ENCODE results near the gene HERPUD1. TPM values are rescaled to one million over a fixed set of nuclear protein-coding genes. Genes with fewer than 3 reads are reported as not detected.

HERPUD1 gene
- total and polyA plus RNA-seq, 9 of the 15 experiments (the other 6 are each of a cell fraction or from before 2014, with no cell fraction given) = 14.2 to 60.7 (median 37.4) TPM

DNA sequence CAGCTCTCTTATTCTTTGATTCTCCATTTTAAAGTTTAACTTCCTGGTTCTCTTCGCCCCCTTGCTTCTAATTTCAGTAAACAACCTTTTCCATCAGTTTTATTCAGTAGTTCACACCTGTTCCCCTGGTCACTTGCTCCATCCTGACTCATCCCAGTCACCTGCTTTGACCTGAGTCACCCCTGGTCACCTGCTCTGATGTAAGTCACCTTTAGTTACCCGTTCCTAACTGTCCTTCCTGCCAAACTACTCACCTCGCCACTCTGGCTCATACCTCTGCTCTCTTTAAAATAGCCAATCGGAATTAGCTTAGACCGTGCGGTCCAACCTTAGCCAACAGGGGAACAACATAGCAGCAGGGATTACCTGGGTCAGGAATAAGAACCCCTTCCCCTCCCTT lies 52.7 kb downstream of the HERPUD1 start:
- Histone ChIP-seq H3K4me1 (replicated peaks in 1 of 2; ENCODE audit: control insufficient read depth in 2 of 2, insufficient read depth in 2 of 2, low read length in 2 of 2) (peaks cover 0 to 7% of the 10 kb centered on the region in 2 experiments; a peak in 2 of 5 replicates), H3K9me3 (replicated peaks; ENCODE audit: control insufficient read depth, insufficient read depth, low read depth, low read length) (peaks cover 2% of the 10 kb centered on the region), H3K79me2 (ENCODE audit: control insufficient read depth, insufficient read depth, low read length) (no peaks in the 10 kb centered on the region), H3K9ac (ENCODE audit: insufficient read depth in 1 of 2, low read depth in 2 of 2, low read length in 2 of 2) (no peak overlapping the region), H2AFZ (ENCODE audit: low read depth, low read length) (no peak overlapping the region), H4K20me1 (replicated peaks; ENCODE audit: control insufficient read depth, insufficient read depth, low read length) (peaks cover 4% of the 10 kb centered on the region), H3K27ac (ENCODE audit: extremely low read depth, low read depth, low read length) (no peak overlapping the region), H3K4me3 (no peak overlapping the region), H3K9me1 (ENCODE audit: control insufficient read depth, insufficient read depth, low read length) (no peaks in the 10 kb centered on the region), H3K27me3 (ENCODE audit: control insufficient read depth in 2 of 2, insufficient read depth in 2 of 2, low read length in 2 of 2) (peaks cover 30 to 70% of the 10 kb centered on the region in 2 experiments; a peak in 4 of 5 replicates), H3K36me3 (ENCODE audit: control insufficient read depth, insufficient read depth, low read length) (no peaks in the 10 kb centered on the region), H3K4me2 (ENCODE audit: insufficient read depth, low read length) (no peak overlapping the region)
- ATAC-seq (no peak), FAIRE-seq (no peak), DNase-seq (ENCODE audit: extremely low read depth in 1 of 4, low spot score in 3 of 4) (no peak)
- TF ChIP-seq HMG20B (CRISPR knock-in tag; IDR thresholded peaks at IDR 0.05) = no peak
- BruUV-seq (replicated peaks) = no TSS peak
- POLR2A ChIA-PET = interaction anchor here (1.0 kb wide), 1 partner anchor 15 kb away, joined by 3 read pairs; no protein-coding TSS in a partner anchor
- WGBS (ENCODE audit: insufficient coverage, low coverage, missing lambda C conversion rate) = 3% methylated on average over 6 of the region's 6 CpGs
- intact Hi-C loops (cut with micrococcal nuclease) (no loop called here), in situ Hi-C loops (cut with MboI) (no loop called here)
- CTCF ChIA-PET (ENCODE audit: low intra/inter-chr PET ratio) = no interaction called here

DNA sequence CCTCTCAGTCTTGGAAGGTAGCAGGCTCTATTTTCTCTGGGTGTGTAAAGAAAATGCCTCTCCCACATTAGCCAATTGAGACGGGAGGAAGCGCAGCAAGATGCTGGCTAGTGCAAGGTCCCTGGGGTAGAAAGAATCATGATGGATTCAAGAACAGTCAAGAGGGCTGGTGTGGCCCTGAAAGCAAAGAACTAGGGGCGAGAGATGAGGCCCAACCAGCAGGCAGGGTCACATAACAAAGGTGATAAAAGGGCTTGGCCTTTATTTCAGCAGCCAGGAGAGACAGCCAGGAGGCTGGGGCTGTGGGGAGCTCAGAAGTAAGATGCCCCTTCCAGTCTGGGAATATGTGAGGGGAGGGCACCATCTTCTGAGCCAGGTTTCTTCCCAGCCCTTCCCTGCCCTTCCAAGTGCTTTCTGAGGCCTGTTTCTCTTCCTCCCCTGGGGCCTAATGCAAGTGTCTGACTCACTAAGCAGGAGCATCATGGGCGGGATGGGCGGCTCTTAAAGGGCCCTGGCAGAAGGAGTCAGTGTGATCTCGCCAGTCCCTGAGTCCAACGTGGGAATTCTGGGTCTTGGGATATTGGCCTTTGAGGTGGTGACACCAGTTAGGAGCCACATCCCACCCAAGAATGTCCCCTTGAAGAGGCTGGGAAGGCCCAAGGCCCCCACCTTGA lies 53.5 kb downstream of the HERPUD1 start:
- POLR2A ChIA-PET = interaction anchor here (0.6 kb wide), 1 partner anchor 9 kb away, joined by 3 read pairs; no protein-coding TSS in a partner anchor
- FAIRE-seq (no peak), ATAC-seq (no peak), DNase-seq (ENCODE audit: extremely low read depth in 1 of 4, low spot score in 3 of 4) (no peak)
- H3K9me1 ChIP-seq (ENCODE audit: control insufficient read depth, insufficient read depth, low read length) = no peaks in the 10 kb centered on the region
- BruUV-seq (replicated peaks) = no TSS peak
- no peaks in the 10 kb centered on the region for H3K79me2 ChIP-seq (ENCODE audit: control insufficient read depth, insufficient read depth, low read length)
- in situ Hi-C loops (cut with MboI) (no loop called here), intact Hi-C loops (cut with micrococcal nuclease) (no loop called here)
- peaks cover 4% of the 10 kb centered on the region for H4K20me1 ChIP-seq (replicated peaks; ENCODE audit: control insufficient read depth, insufficient read depth, low read length)
- no peak overlapping the region for H2AFZ ChIP-seq (ENCODE audit: low read depth, low read length)
- H3K27ac ChIP-seq (ENCODE audit: extremely low read depth, low read depth, low read length) = no peak overlapping the region
- H3K4me1 ChIP-seq (replicated peaks in 1 of 2; ENCODE audit: control insufficient read depth in 2 of 2, insufficient read depth in 2 of 2, low read length in 2 of 2) = peaks cover 0 to 9% of the 10 kb centered on the region in 2 experiments; a peak in 2 of 5 replicates
- WGBS (ENCODE audit: insufficient coverage, low coverage, missing lambda C conversion rate) = 3% methylated on average over 7 of the region's 7 CpGs
- H3K4me3 ChIP-seq = no peak overlapping the region
- H3K4me2 ChIP-seq (ENCODE audit: insufficient read depth, low read length) = no peak overlapping the region
- H3K36me3 ChIP-seq (ENCODE audit: control insufficient read depth, insufficient read depth, low read length) = no peaks in the 10 kb centered on the region
- peak; percentile 52 for TF ChIP-seq FOSL1 (tag; conservative IDR thresholded peaks at IDR 0.05)
- TF ChIP-seq SRSF7 (optimal IDR thresholded peaks at IDR 0.05; ENCODE audit: low read depth, low read length) = no peak
- no peaks in the 10 kb centered on the region for H3K9me3 ChIP-seq (replicated peaks; ENCODE audit: control insufficient read depth, insufficient read depth, low read depth, low read length)
- CTCF ChIA-PET (ENCODE audit: low intra/inter-chr PET ratio) = no interaction called here
- no peak overlapping the region for H3K9ac ChIP-seq (ENCODE audit: insufficient read depth in 1 of 2, low read depth in 2 of 2, low read length in 2 of 2)
- peaks cover 37 to 77% of the 10 kb centered on the region in 2 experiments for H3K27me3 ChIP-seq (ENCODE audit: control insufficient read depth in 2 of 2, insufficient read depth in 2 of 2, low read length in 2 of 2)
